NCI-H146 treated with DMSO at 0.1 percent for 48 hours (cell line): ENCODE data around the gene DOK6.
"Not testable (repeated sequence)": the region's sequence is repeated elsewhere in the genome, so short reads cannot be mapped to it uniquely, and the experiment has no call there.

Experiments
- DNase-seq: peaks from one replicate; lab custom pipeline; 2025; ENCODE audit not compliant: unreplicated experiment; lab: John Stamatoyannopoulos, UW

DOK6 gene

DNA sequence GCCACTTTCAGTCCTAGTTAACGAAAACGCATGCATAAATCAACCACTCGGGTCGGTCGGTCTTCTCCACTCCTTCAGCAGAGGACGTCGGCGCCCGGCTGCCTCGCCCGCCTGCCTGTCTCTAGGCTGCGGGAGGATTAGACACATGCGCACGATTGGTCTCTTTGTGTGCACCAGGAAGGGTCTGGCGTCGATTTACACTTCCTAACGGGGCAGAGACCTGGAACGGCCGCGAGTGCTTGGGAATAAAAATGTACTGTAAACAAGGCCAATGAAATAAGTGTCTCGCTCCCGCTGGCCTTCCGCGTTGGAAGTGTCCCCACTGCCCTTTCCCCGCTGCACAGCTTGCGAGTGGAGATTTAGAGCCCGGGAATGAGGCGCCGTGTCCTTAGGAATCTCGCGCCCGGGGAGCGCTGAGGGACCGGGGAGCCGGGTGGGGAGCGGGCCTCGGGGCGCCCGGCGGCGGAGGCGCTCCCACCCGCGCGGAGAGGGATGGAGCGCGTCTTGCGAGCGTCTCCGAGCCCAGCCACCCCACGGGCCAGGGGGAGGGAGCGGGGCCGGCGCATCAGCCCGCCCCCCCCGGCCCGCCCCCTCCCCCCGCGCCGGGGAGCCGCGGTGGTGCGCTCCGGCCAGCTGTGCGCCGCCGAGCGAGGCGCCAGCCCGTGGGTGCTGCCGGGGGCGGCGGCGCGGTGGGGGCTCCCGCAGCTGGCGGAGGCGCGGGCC lies at the start of gene DOK6:
TSS of gene DOK6 (plus strand) at position 636 of the 723 bp plus-strand sequence.
- peak; percentile 83 for DNase-seq

DNA sequence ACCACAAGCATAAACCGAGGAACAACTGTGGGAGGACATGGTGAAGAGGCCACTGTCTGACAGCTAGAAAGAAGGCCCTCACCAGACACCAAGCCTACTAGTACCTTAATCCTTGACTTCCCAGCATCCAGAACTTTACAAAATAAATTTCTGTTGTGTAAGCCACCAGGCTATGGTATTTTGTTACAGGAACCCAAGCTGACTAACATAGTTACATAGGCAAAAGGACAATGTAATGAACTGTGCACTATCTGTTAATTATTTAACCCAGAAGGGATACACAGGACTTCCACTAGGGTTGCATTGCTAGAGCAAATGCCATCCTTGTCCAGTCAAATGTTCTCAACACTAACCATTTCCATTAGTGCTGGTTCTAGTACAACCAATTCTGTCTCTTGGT lies 47.7 kb upstream of the DOK6 start:
- DNase-seq: no peak

DNA sequence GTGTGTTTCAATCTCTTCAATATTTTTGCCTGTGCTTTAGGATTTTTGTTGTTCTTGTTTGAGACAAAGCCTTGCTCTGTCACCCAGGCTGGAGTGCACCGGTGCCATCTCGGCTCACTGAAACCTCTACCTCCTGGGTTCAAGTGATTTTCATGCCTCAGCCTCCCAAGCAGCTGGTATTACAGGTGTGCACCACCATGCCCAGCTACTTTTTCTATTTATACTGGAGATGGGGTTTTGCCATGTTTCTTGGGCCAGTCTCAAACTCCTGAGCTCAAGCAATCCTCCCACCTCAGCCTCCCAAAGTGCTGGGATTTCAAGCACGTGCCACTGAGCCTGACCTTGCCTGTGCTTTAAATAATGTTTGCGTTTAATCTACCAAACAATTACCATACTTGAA lies 43.1 kb upstream of the DOK6 start:
- DNase-seq: no peak

DNA sequence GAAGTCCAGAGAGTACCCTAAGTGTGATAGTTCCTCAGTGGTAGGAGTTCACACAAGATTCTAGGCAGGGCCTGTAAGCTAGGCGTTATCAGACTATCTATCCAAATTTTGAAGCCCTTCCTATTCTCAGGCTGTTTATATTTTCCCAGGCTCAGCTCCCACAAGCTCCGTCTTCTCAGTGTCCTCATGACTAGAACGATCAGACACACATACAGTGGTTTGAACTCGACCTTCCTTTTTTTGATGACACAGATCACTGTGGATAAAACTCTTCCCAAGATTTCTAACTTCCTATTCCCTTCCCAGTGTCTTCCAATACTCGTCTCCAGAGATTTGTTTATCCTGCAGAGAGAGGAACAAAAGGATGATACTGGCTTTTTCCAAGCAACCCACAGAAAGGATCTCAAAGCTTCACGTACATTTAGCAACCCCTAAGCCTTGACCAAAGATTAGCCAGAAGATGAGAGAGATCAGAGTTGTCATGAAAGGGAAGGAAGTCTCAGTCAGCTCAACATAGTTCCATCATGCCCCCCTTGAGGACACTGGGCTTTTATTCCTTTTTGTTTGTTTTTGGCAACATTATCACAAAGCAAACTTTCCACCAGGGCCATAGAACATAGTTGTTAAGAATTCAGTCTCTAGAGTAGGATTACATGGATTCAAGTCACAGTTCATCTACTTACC lies 42.3 kb upstream of the DOK6 start:
- peak; percentile 42 for DNase-seq

DNA sequence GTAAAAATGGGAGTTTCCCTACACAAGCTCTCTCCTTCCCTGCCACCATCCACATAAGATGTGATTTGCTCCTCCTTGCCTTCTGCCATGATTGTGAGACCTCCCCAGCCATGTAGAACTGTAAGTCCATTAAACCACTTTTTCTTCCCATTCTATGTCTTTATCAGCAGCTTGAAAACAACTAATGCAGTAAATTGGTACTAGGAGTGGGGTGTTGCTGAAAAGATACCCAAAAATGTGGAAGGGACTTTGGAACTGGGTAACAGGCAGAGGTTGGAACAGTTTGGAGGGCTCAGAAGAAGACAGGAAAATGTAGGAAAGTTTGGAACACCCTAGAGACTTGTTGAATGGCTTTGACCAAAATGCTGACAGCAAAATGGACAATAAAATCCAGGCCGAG lies 40.9 kb upstream of the DOK6 start:
- not testable (repeated sequence) for DNase-seq

DNA sequence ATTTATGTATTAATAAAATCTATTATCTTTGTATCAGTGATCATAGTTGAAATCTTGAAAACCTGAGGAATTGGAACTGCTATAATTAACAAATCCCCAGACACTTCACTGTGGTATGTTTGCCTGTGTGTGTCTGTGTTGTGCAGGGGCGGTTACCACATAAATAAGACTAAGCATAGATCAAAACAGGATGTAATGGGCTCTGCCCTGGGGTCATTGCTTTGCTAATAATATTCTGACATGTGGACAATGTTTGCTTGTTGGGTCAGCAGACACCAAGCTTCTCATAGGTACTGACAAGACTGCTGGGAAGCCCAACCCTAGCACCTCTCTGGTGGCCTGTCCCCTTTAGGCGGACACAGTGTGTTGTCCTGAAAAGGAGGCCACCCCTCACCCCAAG lies 35.8 kb upstream of the DOK6 start:
- no peak for DNase-seq

DNA sequence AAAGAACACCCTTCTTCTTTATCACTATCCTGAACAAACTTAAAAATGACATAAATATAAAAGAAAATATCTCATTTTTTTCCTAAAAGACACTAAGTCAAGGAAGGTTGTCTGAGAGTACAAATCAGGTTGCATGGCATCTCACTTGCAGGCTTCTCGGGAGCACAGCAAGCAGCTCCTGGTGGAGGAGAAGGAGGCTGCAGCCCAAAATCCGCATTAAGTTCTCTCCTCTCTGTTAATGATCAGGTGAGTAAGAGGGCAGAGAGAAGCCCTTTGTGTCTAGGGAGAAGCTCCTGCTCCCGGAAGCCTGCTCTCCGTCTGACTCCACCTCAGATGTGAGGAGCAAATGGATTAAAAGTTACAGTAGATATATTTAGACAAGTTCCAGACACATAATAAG lies 35.0 kb upstream of the DOK6 start:
- no peak for DNase-seq

DNA sequence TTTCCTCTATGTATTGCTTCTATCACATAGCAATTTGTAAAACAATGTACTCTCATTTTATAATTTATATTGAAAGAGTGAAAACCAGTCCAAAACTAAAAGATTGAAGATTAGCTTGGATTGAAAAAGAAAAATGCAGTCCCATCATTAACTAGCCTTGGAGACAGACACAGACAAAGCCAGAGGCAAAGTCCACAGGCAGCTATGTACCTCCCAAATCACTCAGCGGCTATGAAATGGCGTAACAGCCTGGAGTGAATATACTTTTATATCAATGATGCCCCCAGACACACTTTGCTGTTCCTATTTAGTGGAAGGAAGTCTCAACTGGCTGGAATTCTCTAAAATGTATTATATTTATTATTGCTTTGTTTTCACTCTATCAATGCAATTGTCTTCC lies 33.6 kb upstream of the DOK6 start:
- DNase-seq: no peak

DNA sequence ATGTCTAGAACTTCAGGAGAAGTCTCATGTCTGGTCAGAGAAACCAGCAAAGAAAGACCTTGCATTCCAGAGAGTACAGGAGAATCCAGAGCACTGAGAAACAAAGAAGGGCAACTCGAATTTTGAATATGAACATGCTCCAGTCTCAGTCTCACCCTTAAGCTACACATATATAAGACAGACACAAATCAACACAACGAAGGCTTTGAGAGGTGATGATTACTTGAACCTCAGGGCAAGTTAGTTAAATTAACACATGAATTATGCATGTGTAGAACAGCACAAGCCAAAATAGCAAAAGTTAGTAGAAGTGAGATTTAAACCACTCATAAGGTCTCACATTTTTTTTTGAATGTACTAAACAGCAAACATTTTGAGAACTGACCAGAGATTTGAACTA lies 29.0 kb upstream of the DOK6 start:
- no peak for DNase-seq

DNA sequence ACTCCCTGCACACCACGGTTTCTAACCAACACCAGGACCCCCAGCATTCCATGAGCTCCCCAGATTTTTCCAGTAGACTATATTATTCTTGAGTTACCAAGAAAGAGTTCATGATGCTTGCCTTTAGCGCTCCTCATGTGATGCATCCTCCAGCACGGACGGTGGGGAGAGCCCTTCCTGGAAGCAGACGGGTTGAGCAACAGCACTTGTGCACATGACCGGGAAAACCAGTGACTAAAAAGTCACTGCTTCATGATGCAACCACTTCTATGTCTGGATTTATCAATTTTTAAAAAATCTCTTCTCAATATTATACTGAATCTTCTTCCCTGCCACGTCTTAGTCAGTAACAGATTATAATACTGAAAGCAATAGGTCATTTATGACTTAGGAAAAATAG lies 20.4 kb upstream of the DOK6 start:
- no peak for DNase-seq

DNA sequence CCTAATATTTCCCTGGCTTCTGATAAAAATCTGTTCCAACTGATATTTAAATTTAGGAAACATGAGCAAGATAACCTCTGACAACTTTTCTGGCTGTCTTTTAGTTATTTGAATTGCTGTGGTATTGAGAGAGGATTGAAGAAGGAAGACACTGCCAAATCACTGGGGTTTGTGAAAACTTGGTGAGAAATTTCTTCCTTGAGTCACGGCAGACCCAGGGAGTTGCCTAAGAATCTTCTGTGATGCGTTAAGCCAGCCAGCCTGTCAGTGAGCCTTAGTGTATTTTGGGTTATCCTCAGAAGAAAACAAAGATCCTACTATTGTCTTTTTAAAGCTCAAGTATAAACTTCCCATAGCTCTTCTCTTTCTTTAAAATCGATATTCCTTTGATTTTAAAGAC lies 17.5 kb upstream of the DOK6 start:
- no peak for DNase-seq

DNA sequence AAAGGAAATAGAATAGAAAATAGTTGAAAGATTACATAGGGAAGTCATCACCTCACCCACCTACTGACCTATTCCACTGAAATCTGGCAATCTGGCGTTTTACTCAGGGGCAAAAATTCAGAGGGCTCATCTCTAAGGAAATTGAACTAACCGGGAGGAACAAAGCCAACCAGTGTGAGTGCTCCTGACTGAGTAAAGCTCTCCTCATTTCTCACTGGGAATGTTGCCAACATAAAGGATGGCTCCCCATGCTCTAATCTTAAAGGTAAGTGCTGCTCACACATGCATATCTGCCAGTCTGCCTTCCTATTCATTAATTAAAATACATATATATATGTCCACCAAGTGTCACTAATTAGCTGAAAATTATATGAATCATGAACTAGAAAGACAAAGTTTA lies 13.5 kb upstream of the DOK6 start:
- peak; percentile 62 for DNase-seq

DNA sequence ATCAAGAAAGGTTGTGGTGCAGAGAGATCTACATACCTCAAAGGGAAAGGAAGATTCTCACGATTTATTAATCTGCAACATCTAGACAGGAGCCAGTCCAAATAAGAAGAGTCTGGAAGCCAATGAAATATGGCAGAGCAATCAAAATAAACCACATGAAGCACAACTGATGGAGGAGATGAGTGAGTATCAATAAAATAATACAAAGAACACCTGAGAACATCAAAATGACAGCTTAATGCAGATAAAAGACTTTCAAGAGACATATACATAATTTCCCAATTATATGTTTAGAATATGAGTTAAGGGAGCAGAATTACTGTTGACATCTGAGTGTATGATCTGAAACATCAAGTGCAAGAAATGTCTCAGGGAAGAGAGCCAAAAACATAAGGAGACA lies 12.5 kb upstream of the DOK6 start:
- no peak for DNase-seq

DNA sequence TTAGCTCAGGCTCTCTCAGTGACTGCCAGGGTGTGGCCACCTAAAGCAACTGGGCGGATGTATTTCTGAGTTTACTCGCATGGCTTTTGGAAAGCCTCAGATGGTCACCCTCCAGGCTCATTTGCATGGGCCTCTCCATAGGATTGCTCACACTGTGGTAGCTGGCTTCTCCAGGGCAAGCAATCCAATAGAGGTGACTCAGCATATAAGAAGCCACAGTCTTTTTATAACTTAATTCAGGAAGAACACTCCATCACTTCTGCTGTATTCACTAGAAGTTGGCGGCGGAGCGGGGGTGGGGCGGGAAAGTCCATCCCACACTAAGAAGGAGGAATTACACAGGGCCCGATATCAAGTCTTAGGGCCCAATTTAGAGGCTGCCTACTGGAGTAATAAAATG lies 3.6 kb upstream of the DOK6 start:
- DNase-seq: no peak

DNA sequence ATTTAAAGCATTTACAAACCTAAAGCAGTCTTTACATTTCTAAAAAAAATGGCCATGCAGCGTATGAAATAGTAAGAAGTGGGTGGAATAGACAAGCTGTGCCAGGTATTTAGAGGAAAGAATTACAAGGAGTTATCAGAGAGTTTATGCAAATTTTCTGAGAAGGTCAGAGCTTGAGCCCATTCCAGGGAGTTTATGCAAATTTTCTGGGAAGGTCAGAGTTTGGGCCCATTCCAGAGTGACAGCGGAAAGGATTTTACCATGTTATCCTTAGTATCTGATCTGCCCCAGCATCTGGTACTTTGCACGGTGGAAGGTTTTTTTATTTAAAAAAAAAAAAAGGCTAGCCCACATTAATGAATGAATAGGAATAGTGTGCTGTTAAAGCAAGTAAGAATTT lies 1.4 kb upstream of the DOK6 start:
- DNase-seq: no peak

DNA sequence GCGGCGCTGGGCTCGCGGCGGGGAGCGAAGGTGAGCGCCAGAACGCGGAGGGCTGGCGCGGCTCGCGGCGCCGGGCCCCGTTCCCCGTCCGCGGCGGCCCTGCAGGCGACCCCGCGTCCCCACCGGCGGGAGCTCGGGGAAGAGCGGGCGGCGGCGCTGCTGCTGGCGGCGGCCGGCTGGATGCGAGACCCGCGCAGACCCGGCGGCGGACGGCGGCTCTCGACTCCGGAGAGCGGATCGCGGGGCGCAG lies 213 bp downstream of the DOK6 start:
- DNase-seq: no peak

DNA sequence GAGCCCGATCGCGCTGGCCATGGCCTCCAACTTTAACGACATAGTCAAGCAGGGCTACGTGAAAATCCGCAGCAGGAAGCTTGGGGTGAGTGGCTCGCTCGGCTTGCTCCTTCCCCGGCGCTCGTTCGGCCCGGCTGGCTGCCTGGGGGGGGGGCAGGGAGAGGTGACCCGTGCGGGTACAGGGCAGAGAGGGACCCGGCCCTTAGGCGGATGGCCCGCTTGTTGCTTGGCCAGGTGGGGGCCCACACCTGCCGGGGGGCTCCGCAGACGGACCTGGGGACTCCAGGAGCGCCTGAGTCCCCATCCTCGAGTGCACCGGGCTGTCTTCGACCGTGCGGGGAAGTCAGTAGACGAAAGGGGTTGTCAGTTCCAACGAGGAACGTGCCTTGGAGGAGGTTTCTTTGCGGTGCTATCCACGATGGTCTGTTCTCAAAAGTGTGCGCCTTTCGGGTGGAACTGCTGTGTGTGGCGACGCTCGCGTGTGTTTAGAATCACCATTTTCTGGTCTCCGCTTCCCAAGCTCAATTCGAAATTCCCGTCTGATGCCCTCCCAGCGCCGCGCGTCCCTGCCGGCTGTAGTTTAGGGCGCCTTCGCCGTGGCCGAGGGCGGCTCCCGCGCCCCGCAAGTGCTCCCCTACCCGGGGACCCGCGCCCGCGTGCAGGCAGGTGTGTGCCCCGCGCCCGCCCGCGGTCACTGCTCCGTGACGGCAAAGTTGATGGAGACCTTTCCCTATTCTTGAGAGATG lies 711 bp downstream of the DOK6 start:
- no peak for DNase-seq

DNA sequence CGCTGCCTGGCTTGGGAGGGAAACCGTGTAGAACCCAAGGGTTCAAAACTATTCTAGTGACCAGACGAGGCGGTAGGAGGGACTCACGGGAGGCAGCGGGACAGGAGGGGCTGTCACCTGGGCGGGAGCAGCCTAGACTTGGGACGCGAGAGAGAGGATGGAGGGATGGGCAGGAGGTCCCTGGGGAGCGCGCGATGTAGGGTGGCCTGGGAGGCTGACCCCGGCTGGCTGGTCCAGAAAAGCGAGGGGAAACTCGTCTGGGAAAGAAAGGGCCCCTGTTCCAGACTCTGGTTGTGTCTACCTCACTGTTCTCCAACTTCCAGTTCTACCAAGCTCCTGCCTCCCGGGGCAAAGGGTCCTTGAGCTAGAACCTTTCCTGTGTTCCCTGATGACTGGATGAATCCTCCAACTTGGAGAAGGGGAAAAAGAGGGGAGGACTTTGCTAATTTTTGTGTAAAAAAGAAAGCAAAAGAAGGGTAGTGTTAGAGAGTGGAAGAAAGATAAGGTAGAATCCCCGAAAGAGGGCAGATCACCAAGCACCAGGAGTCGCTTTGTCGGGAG lies 1.4 kb downstream of the DOK6 start:
- DNase-seq: no peak

DNA sequence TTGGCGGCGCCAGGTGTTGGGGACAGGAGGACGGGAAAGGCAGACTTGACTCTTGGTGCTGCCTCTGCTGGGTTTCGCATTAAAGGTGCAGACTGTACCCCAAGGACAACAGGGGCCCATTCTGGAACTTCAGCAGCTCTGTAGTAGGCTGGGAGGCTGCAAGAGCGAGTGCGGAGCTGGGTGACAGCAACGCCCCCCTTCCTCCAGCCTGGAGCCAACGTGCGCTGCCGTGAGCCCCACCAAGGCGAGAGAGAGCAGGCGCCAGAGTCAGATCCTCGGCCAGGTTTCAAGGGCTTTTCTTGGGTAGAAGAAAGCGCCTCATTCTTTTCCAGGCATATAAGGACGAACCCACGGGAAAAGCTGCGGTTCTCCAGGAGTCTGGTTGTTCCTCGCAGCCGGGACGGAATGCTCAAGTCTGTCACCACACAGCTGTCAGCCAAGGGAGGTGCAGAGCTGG lies 1.9 kb downstream of the DOK6 start:
- no peak for DNase-seq

DNA sequence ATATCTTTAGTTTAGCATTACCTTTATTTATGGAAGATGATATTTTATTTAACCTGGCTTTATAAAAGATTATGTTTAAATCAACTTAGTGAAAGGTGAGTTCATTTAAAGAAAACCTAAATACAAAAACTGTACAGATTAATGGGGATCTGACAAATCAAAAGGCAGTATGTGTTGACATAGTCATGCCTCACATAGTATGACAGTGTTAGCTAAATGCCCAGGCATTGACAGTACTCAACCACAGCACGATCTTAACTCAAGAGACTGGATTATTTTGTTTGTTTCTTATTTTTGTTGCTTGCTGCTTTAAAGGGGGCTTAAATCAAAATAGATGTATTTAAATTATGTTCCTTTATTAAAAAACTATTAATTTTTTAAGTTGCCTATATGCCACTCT lies 7.8 kb downstream of the DOK6 start:
- no peak for DNase-seq

DNA sequence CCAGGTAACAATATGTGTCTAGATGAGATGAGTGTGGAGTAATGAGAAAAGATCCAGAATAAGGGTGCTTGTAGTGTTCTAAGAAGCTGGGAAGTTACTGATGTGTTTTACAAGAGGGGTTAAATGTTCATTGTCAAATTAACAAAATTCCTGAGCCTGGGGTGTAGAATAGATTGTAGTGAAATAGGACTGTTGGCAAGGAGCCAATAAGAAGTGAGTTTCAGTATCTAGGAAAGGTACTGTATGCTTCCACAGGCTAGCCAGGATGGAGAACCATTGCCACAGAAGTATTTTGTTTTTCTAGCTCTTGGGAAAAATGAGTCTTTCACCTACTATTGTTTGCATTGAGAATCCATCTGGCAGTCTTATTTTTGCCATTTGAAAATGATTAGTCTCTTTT lies 10.5 kb downstream of the DOK6 start:
- no peak for DNase-seq

DNA sequence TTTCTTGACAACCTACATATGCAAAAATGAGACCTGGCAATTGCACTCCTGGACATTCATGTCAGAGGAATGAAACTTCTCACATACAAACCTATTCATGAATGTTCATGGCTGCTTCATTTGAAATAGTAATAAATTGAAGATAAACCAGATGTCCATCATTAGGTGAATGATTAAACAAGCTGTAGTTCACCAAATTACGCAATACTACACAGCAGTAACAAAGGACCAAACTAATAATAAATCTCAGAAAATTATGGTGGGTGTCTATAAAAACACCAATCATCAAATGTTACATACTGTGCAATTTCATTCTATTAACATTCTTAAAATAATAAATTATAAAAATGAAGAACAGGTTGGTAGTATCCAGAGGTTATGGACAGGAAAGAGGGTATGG lies 13.5 kb downstream of the DOK6 start:
- DNase-seq: no peak
